Measurements from ENCODE around the gene ZNHIT3. TPM values are rescaled to one million over a fixed set of nuclear protein-coding genes. Genes with fewer than 3 reads are reported as not detected.

The ZNHIT3 gene
- total RNA-seq, 8 experiments from 2014 or later, result 40.8 to 83.4 (median 64.4) TPM

DNA sequence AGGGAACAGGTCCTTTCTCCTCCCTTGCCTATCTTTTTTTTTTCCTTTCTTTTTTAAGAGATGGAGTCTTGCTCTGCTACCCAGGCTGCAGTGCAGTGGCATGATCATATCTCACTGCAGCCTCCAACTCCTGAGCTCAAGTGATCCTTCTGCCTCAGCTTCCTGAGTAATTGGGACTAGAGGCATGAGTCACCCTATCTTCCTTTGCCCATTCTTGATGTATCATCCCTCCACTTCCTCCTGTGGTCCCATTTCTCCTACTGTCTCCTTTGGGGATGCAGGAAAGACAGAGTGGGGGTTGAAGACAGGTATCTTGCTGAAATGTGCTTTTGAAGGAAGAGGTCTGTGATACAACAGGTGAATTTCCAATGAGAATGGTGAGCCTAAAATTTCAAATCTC lies 42.6 kb downstream of the ZNHIT3 start:
- no peak overlapping the region for H3K4me3 ChIP-seq
- no peak for ATAC-seq (replicated peaks in 6 of 8)

DNA sequence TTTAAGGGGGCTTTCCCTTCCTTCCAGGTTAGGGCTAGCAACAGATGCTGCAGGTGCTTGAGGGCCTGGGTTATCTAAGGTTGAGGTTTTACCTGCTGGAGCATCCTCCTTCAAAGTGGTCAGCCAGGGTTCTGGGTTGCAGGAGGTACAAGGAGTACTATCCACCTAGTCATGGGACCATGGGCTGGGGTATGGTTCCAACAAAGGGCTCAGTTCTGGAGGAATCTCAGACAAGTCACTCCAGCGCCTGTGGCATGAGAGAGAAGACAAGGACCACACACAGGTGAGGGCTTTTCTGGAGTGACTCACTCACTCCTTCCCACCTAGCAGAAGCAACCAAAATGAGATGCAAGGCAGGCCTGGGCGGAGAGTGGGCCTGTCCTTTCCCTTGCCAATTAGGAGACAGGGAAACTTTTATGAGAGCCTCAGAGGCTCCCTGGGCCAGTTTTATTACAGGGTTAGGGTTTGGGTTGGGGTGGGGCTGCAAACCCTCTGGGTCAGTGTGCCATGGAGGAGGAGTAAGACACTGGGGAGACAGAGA lies 46.0 kb downstream of the ZNHIT3 start:
- ATAC-seq (replicated peaks in 6 of 8), result no peak
- WGBS, 10 experiments, result 100% methylated on average over 1 of the region's 2 CpGs; no CpG with 5 or more reads in 8 of the 10 experiments
- in situ Hi-C loops (cut with MboI; ENCODE audit: low pct_unique_long_range_greater_than_20kb in 2 of 9, low sequenced_read_pairs in 9 of 9, unreplicated experiment in 9 of 9), result no loop called here
- no peak overlapping the region for H3K4me3 ChIP-seq
- peaks cover 3 to 6% of the 10 kb centered on the region in 2 donors for H3K4me1 ChIP-seq (replicated peaks in 1 of 2)
- no peak overlapping the region for H3K27ac ChIP-seq

More for the DNA sequence above, 42.6 kb downstream of the ZNHIT3 start:
- Histone ChIP-seq H3K27ac (no peak overlapping the region), H3K4me1 (replicated peaks in 1 of 2) (peaks cover 3% of the 10 kb centered on the region in 2 donors)
- in situ Hi-C loops (cut with MboI; ENCODE audit: low pct_unique_long_range_greater_than_20kb in 2 of 9, low sequenced_read_pairs in 9 of 9, unreplicated experiment in 9 of 9), result no loop called here

DNA sequence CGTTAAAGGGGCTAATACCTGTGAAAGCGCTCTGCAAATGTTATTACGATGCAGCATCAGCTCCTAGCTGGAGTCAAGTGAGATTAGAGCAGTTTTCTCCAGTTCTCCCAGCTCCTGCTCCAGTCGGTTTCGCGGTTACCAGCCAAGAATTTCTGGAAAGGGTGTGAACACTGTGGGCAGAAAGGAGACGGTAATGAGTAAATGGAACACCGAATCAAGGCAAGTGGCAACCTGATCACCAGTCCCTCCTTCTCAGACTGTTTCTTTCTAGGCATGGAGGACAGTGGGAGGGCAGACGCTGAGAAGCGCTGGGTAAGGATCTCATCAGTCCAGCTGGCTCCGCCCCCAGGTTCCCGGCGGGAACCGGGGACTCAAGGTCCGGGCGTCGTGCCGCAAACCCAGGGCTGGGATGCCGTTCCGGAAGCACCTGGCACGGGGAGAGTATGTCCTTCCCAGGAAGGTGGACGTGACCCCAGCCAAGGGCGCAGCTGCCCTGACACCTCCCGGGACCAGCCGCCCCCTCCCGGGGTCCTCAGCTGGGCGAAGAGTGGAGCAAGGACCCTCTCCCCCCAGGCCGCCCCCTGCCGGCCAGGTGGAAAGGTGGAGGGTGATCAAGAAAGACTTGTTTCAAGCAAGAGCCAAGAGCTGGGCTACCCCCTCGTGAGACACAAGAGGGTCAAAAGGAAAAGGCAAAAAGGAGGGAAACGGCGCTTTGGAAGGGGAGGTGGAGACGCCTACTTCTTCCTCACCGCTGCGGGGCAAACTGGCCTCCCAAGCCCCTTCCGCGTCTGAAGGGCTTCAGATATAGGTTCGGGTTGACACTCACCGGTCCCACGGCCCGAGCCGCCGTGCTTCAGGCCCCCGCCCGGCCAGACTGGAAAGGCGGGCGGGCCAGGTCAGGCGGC lies 47.7 kb downstream of the ZNHIT3 start:
- WGBS, 10 experiments, result 5 to 81% (median 20%) methylated on average over 2 to 21 of the region's 48 CpGs; no CpG with 5 or more reads in 1 of the 10 experiments
- ATAC-seq (replicated peaks in 6 of 8), result peak; percentile 12 to 44 (median 30)
- H3K4me1 ChIP-seq (replicated peaks in 1 of 2), result peaks cover 3 to 6% of the 10 kb centered on the region in 2 donors
- in situ Hi-C loops (cut with MboI; ENCODE audit: low pct_unique_long_range_greater_than_20kb in 2 of 9, low sequenced_read_pairs in 9 of 9, unreplicated experiment in 9 of 9), result no loop called here
- peak overlapping the region; percentile 95 to 97 for H3K27ac ChIP-seq
- H3K4me3 ChIP-seq, result peak overlapping the region; percentile 55 to 86 (median 80)

DNA sequence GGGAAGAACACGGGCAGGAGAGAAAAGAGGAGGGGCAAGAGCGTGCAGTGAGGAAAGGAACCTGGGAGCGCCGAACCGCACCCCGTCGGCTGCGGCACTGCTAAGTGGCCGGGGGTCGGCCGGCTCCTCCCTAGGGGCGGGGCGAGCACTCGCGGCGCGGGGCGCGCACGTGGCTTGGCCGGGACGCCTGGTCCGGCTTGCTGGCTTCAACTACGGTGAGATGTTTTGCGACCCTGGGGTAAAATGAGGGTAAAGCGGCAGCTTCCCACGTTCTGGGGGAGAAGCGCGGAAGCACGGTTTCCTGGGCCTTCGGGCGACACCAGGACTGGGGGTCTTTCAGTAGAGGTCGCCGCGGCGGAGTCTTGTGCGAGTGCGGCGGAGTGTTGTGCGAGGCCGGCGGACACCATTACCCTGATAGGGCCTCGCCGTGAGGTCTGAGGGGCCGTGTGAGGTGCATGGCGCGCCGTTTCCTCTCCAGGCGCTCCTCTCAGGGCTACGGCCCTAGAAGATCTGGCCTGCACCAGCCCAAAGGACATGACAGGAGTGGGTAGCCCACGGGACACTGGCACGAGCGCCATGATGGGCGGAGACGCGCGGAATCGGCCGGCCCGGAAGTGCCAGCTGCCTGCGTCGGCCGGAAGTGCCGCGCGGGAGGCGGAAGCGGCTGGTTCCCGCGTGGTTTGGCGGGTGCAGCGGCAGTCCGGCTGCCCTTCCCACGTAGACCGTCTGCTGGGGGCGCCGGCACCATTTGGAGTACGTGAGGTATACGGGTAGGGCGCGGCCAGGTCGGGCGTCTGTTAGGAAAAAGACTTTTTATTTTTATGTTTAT lies 48.6 kb downstream of the ZNHIT3 start, which contains the start of the genes MYO19 and PIGW:
Gene MYO19, minus strand, starts transcription at position 29 of the 829 bp plus-strand sequence. CDS start 2,330 bp downstream, outside the sequence.
Gene PIGW, plus strand, starts transcription at position 148 of the 829 bp plus-strand sequence. CDS start 2,115 bp downstream, outside the sequence.
- in situ Hi-C loops (cut with MboI; ENCODE audit: low pct_unique_long_range_greater_than_20kb in 2 of 9, low sequenced_read_pairs in 9 of 9, unreplicated experiment in 9 of 9), result no loop called here
- Histone ChIP-seq H3K4me3 (peak within 1 kb of the TSS; percentile 55 to 86 (median 80)), H3K4me1 (replicated peaks in 1 of 2) (peaks cover 3 to 6% of the 10 kb centered on the region in 2 donors), H3K27ac (peak within 1 kb of the TSS; percentile 95 to 97)
- ATAC-seq (replicated peaks in 6 of 8), result peak; percentile 79 to 88 (median 86)
- 0 to 20% (median 2%) methylated on average over 3 to 42 of the region's 83 CpGs; no CpG with 5 or more reads in 5 of the 10 experiments for WGBS, 10 experiments

DNA sequence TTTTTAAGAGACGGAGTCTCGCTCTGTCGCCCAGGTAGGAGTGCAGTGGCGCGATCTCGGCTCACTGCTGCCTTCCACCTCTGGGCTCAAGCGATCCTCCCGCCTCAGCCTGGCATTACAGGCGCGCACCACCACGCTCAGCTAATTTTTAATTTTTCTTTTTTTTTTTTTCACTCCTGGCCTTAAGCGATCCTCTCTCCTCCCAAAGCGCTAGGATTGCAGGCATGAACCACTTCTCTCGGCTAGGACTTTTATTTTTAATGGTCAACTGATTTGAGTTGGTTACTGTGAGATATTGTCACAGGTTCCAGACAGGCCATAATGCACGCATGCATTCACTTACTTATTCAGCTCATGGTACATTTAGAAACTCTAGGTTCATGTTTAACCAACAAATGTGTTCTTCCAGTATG lies 49.2 kb downstream of the ZNHIT3 start:
- peaks cover 3 to 6% of the 10 kb centered on the region in 2 donors for H3K4me1 ChIP-seq (replicated peaks in 1 of 2)
- in situ Hi-C loops (cut with MboI; ENCODE audit: low pct_unique_long_range_greater_than_20kb in 2 of 9, low sequenced_read_pairs in 9 of 9, unreplicated experiment in 9 of 9), result no loop called here
- peak overlapping the region; percentile 55 to 86 (median 80) for H3K4me3 ChIP-seq
- 0 to 60% (median 22%) methylated on average over 1 to 15 of the region's 15 CpGs for WGBS, 10 experiments
- H3K27ac ChIP-seq, result peak overlapping the region; percentile 95 to 97
- ATAC-seq (replicated peaks in 6 of 8), result peak in 3 of 8 experiments; percentile 19 to 29 (median 24)

DNA sequence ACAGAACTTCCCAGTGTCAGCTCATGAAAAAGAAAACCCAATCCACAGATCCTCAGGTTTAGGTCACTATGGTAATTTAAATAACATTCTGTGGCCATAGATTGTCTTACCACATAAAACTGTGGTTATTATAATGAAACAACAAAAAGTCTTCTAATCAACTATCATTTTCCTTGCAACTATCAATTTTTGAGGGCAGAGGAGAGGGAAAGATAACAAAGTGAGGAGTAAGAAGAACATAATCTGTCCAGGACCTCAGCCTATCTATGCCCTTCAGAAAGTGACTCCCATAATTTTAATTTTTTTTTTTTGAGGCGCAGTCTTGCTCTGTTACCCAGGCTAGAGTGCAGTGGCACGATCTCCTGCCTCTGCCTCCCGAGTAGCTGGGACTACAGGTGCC lies 54.2 kb downstream of the ZNHIT3 start:
- in situ Hi-C loops (cut with MboI; ENCODE audit: low pct_unique_long_range_greater_than_20kb in 2 of 9, low sequenced_read_pairs in 9 of 9, unreplicated experiment in 9 of 9), result no loop called here
- ATAC-seq (replicated peaks in 6 of 8), result no peak
- Histone ChIP-seq H3K27ac (no peak overlapping the region), H3K4me1 (replicated peaks in 1 of 2) (peaks cover 3 to 11% of the 10 kb centered on the region in 2 donors), H3K4me3 (no peak overlapping the region)
- 80 to 100% (median 100%) methylated on average over 2 to 3 of the region's 3 CpGs; no CpG with 5 or more reads in 5 of the 10 experiments for WGBS, 10 experiments

DNA sequence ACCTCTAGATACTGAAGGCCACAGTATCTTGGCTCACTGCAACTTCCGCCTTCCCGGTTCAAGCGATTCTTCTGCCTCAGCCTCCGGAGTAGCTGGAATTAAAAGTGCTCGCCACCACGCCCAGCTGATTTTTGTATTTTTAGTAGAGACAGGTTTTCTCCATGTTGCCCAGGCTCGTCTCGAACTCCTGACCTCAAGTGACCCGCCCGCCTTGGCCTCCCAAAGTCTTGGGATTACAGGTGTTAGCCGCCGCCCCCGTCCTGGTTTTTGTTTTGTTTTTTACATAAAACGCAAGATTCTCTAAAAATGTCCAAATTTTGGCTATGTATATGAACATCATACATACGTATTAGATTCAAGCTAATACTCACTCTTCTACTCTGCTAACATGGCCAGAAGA lies 56.3 kb downstream of the ZNHIT3 start:
- no peak overlapping the region for H3K27ac ChIP-seq
- H3K4me3 ChIP-seq, result no peak overlapping the region
- WGBS, 10 experiments, result 92 to 100% (median 100%) methylated on average over 3 to 9 of the region's 15 CpGs; no CpG with 5 or more reads in 1 of the 10 experiments
- ATAC-seq (replicated peaks in 6 of 8), result no peak
- in situ Hi-C loops (cut with MboI; ENCODE audit: low pct_unique_long_range_greater_than_20kb in 2 of 9, low sequenced_read_pairs in 9 of 9, unreplicated experiment in 9 of 9), result no loop called here
- peaks cover 10 to 14% of the 10 kb centered on the region in 2 donors for H3K4me1 ChIP-seq (replicated peaks in 1 of 2)

DNA sequence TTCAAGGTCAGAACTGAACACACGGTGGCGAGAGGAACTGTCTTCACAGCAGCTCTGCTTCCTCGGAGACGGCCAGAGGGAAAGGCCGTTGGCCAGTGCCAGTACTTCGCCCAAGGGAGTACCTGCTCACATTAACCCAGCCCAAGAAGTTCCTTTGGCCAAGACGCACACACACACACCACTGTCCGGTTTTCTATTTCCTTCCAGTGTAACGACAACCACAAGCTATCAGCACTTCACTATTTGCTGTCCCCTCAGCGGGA lies 57.5 kb downstream of the ZNHIT3 start:
- 0 to 8% (median 0%) methylated on average over 1 to 8 of the region's 10 CpGs; no CpG with 5 or more reads in 2 of the 10 experiments for WGBS, 10 experiments
- Histone ChIP-seq H3K27ac (peak overlapping the region; percentile 96 to 98), H3K4me3 (peak overlapping the region; percentile 80 to 99 (median 96)), H3K4me1 (replicated peaks in 1 of 2) (peaks cover 13 to 16% of the 10 kb centered on the region in 2 donors)
- peak in 3 of 8 experiments; percentile 1 to 4 (median 3) for ATAC-seq (replicated peaks in 6 of 8)
- in situ Hi-C loops (cut with MboI; ENCODE audit: low pct_unique_long_range_greater_than_20kb in 2 of 9, low sequenced_read_pairs in 9 of 9, unreplicated experiment in 9 of 9), result no loop called here

DNA sequence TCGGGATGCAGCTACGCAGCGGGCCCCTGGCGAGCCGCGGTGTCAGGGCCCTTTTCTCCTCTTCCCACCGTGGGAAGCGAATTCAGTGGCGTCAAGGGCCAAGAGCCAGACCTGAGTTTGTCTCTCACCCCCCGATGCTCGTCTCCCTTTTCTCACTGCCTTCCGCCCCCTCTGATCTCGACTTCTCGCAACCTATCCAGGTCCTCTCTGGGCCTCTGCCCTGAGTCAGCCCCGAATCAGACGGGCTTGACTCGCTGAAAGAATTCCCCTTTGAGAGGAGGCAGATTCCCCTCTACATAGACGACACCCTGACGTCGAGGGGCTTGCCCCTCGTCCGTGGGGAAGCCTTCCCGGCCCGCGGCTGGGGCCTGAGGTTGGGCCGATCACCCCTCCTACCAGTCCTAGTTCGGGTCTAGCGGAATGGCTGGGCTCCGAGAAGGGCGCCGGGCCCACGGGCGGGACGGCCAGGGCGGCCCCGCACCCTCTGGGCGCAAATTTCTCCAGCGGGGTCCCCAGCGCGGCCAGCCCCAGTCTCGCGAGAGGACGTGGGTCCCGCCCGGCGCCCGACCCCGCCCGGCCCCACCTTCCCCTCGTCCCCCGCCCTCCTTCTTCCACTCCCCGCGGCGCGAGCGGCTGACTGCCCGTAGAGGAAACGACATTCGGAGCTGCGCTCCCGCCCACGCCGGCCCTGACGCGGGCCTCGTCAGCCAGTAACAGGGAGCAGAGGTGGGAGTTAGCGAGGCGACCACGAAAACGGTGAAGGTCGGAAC lies 58.0 kb downstream of the ZNHIT3 start, which contains the start of gene GGNBP2:
Gene GGNBP2, plus strand, starts transcription at position 613 of the 770 bp plus-strand sequence. CDS start 806 bp downstream, outside the sequence.
- 0% methylated on average over 2 to 14 of the region's 71 CpGs; no CpG with 5 or more reads in 4 of the 10 experiments for WGBS, 10 experiments
- Histone ChIP-seq H3K4me1 (replicated peaks in 1 of 2) (peaks cover 13 to 16% of the 10 kb centered on the region in 2 donors), H3K27ac (peak within 1 kb of the TSS; percentile 96 to 98), H3K4me3 (peak within 1 kb of the TSS; percentile 80 to 99 (median 96))
- in situ Hi-C loops (cut with MboI; ENCODE audit: low pct_unique_long_range_greater_than_20kb in 2 of 9, low sequenced_read_pairs in 9 of 9, unreplicated experiment in 9 of 9), result no loop called here
- peak; percentile 45 to 74 (median 64) for ATAC-seq (replicated peaks in 6 of 8)

DNA sequence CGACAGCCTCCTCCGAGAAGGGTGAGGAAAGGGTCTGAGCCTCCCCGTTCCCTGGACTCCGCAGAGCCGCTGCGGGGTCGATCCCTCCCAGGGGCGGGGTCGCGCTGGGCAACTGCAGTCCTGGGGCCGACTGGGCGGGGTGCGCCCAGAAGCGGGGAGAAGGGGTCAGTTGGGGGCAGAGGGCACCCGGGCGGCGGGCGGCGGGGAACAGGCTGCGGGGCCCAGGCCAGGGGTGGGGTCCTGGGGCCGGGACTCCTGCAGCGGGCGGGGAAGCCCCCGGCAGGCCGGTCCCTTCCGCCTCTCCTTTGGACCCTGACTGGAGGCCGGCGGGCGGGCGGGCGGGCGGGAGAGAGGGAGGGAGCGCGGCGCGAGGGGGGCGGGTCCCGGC lies 58.6 kb downstream of the ZNHIT3 start:
- peak; percentile 20 to 70 (median 64) for ATAC-seq (replicated peaks in 6 of 8)
- in situ Hi-C loops (cut with MboI; ENCODE audit: low pct_unique_long_range_greater_than_20kb in 2 of 9, low sequenced_read_pairs in 9 of 9, unreplicated experiment in 9 of 9), result no loop called here
- Histone ChIP-seq H3K4me3 (peak overlapping the region; percentile 80 to 99 (median 96)), H3K4me1 (replicated peaks in 1 of 2) (peaks cover 13 to 16% of the 10 kb centered on the region in 2 donors), H3K27ac (peak overlapping the region; percentile 96 to 98)
- whole genome bisulfite sequencing, 10 experiments, result no CpG with 5 or more reads among the region's 38 CpGs
